HG03354 (cell line): ENCODE results near the gene CNOT6L.
"Not testable (repeated sequence)": the region's sequence is repeated elsewhere in the genome, so short reads cannot be mapped to it uniquely, and the experiment has no call there.

Source experiments
- ATAC-seq: cut with Tn5 transposase; IDR thresholded peaks from one replicate; pipeline ENCODE4 v1.9.1; 2021; ENCODE audit warnings: mild to moderate bottlenecking; ENCODE audit not compliant: unreplicated experiment, poor library complexity, severe bottlenecking

The CNOT6L gene

GRCh38 chr4:77787969-77788368 is 31.2 kb downstream of the CNOT6L start:
- no peak for ATAC-seq

- ATAC-seq: no peak
Observed at GRCh38 chr4:77785669-77786068, 33.5 kb downstream of the CNOT6L start.

- no peak for ATAC-seq
Observed at GRCh38 chr4:77783895-77784294, 35.3 kb downstream of the CNOT6L start.

GRCh38 chr4:77782102-77782835 is 36.9 kb downstream of the CNOT6L start:
- ATAC-seq: no peak

- ATAC-seq: not testable (repeated sequence)
Observed at GRCh38 chr4:77780762-77781161, 38.4 kb downstream of the CNOT6L start.

GRCh38 chr4:77777135-77777807 is 41.9 kb downstream of the CNOT6L start:
- no peak for ATAC-seq

- no peak for ATAC-seq
Observed at GRCh38 chr4:77776182-77777134, 42.7 kb downstream of the CNOT6L start.

- ATAC-seq: no peak
Observed at GRCh38 chr4:77773101-77773500, 46.1 kb downstream of the CNOT6L start.

GRCh38 chr4:77771566-77771965 is 47.6 kb downstream of the CNOT6L start:
- ATAC-seq: no peak

- ATAC-seq: no peak
Observed at GRCh38 chr4:77765720-77766119, 53.4 kb downstream of the CNOT6L start.

- ATAC-seq: no peak
Observed at GRCh38 chr4:77762531-77762930, 56.6 kb downstream of the CNOT6L start.

GRCh38 chr4:77761595-77761994 is 57.6 kb downstream of the CNOT6L start:
- no peak for ATAC-seq

- ATAC-seq: no peak
Observed at GRCh38 chr4:77758804-77759203, 60.4 kb downstream of the CNOT6L start.

GRCh38 chr4:77751764-77752163 is 67.4 kb downstream of the CNOT6L start:
- ATAC-seq: no peak

GRCh38 chr4:77745792-77746191 is 73.4 kb downstream of the CNOT6L start:
- ATAC-seq: no peak

- ATAC-seq: no peak
Observed at GRCh38 chr4:77742054-77742453, 77.1 kb downstream of the CNOT6L start.

GRCh38 chr4:77740480-77740879 is 78.7 kb downstream of the CNOT6L start:
- no peak for ATAC-seq

GRCh38 chr4:77734928-77735327 is 84.2 kb downstream of the CNOT6L start:
- ATAC-seq: peak; percentile 96

- ATAC-seq: no peak
Observed at GRCh38 chr4:77731656-77732055, 87.5 kb downstream of the CNOT6L start.

GRCh38 chr4:77728420-77728819 is 90.7 kb downstream of the CNOT6L start:
- ATAC-seq: no peak
